ENCODE results near the gene XCR1.

The XCR1 gene

DNA sequence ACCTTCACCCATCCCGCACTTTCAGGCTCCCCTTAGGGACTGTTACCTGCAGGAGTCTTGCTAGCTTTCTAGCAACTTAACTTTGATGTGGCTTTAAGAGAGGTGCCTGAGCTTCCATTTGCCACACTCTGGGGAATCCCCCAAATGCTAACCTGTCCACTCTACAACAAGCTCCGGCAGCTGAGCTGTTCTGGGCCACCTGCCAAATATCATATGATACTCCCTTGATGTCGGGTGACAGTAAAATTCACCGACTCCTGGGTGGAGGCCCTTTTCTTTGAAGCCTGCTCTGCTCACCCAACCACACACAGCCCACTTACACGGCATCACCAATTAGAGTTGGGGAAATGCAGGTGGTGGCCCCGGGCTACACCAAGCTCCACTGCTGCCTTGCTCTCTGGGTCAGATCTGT lies 38.0 kb upstream of the XCR1 start:
- Histone ChIP-seq H3K18ac (ENCODE audit: low read depth in 1 of 2, low read length in 2 of 2) (no peak overlapping the region), H2AK5ac (ENCODE audit: low read length, severe bottlenecking) (no peak overlapping the region), H3K27ac (ENCODE audit: low read length, poor library complexity, severe bottlenecking) (no peak overlapping the region), H3K4me2 (ENCODE audit: low read length, poor library complexity, severe bottlenecking) (no peak overlapping the region), H3K4ac (ENCODE audit: low read depth in 1 of 2, low read length in 2 of 2) (no peak overlapping the region), H3K14ac (ENCODE audit: low read length in 2 of 2) (no peak overlapping the region), H3K4me1 (ENCODE audit: control insufficient read depth, insufficient read depth, low read depth, low read length) (no peaks in the 10 kb centered on the region), H3K23ac (ENCODE audit: low read length in 2 of 2) (no peak overlapping the region), H3K9ac (ENCODE audit: low read length) (no peak overlapping the region), H2BK15ac (ENCODE audit: low read depth, poor library complexity, severe bottlenecking) (no peak overlapping the region), H2BK120ac (ENCODE audit: low read depth, low read length) (no peak overlapping the region), H3K9me3 (ENCODE audit: control insufficient read depth, low read length) (no peaks in the 10 kb centered on the region), H3K79me1 (replicated peaks; ENCODE audit: low read length, poor library complexity, severe bottlenecking) (no peaks in the 10 kb centered on the region), H3K36me3 (ENCODE audit: control insufficient read depth in 1 of 2, insufficient read depth in 2 of 2, low read depth in 1 of 2, low read length in 2 of 2) (no peaks in the 10 kb centered on the region), H4K91ac (ENCODE audit: low read length) (no peak overlapping the region), H2BK12ac (ENCODE audit: low read length in 2 of 2) (no peak overlapping the region), H2AFZ (ENCODE audit: low read depth, low read length) (no peak overlapping the region), H3K4me3 (ENCODE audit: insufficient read depth in 1 of 2, low read depth in 1 of 2, low read length in 2 of 2) (no peak overlapping the region), H2BK5ac (ENCODE audit: low read depth, low read length, poor library complexity, severe bottlenecking) (no peak overlapping the region), H3K27me3 (ENCODE audit: control insufficient read depth in 1 of 2, insufficient read depth in 1 of 2, low read length in 2 of 2) (peaks cover 0 to 51% of the 10 kb centered on the region in 2 experiments), H4K8ac (ENCODE audit: low read length) (no peak overlapping the region)
- 76% methylated on average over 5 of the region's 6 CpGs for WGBS
- no peak for DNase-seq

- no peak overlapping the region for H2BK15ac ChIP-seq (ENCODE audit: low read depth, poor library complexity, severe bottlenecking)
- H4K8ac ChIP-seq (ENCODE audit: low read length), result no peak overlapping the region
Observed at GRCh38 chr3:46062679-46063078, 35.4 kb upstream of the XCR1 start.

GRCh38 chr3:46061887-46062286 lies 34.6 kb upstream of the XCR1 start:
- Histone ChIP-seq H2BK5ac (ENCODE audit: low read depth, low read length, poor library complexity, severe bottlenecking) (no peak overlapping the region), H3K36me3 (ENCODE audit: control insufficient read depth in 1 of 2, insufficient read depth in 2 of 2, low read depth in 1 of 2, low read length in 2 of 2) (no peaks in the 10 kb centered on the region), H2AFZ (ENCODE audit: low read depth, low read length) (no peak overlapping the region), H3K9ac (ENCODE audit: low read length) (no peak overlapping the region), H3K79me1 (replicated peaks; ENCODE audit: low read length, poor library complexity, severe bottlenecking) (no peaks in the 10 kb centered on the region), H4K91ac (ENCODE audit: low read length) (no peak overlapping the region), H3K27me3 (ENCODE audit: control insufficient read depth in 1 of 2, insufficient read depth in 1 of 2, low read length in 2 of 2) (peaks cover 0 to 49% of the 10 kb centered on the region in 2 experiments), H3K4ac (ENCODE audit: low read depth in 1 of 2, low read length in 2 of 2) (no peak overlapping the region), H3K23ac (ENCODE audit: low read length in 2 of 2) (no peak overlapping the region), H2BK12ac (ENCODE audit: low read length in 2 of 2) (no peak overlapping the region), H3K4me2 (ENCODE audit: low read length, poor library complexity, severe bottlenecking) (no peak overlapping the region), H2BK120ac (ENCODE audit: low read depth, low read length) (no peak overlapping the region), H4K8ac (ENCODE audit: low read length) (no peak overlapping the region), H3K18ac (ENCODE audit: low read depth in 1 of 2, low read length in 2 of 2) (no peak overlapping the region), H3K27ac (ENCODE audit: low read length, poor library complexity, severe bottlenecking) (no peak overlapping the region), H2AK5ac (ENCODE audit: low read length, severe bottlenecking) (no peak overlapping the region), H3K14ac (ENCODE audit: low read length in 2 of 2) (no peak overlapping the region), H2BK15ac (ENCODE audit: low read depth, poor library complexity, severe bottlenecking) (no peak overlapping the region), H3K4me3 (ENCODE audit: insufficient read depth in 1 of 2, low read depth in 1 of 2, low read length in 2 of 2) (no peak overlapping the region), H3K4me1 (ENCODE audit: control insufficient read depth, insufficient read depth, low read depth, low read length) (no peaks in the 10 kb centered on the region), H3K9me3 (ENCODE audit: control insufficient read depth, low read length) (no peaks in the 10 kb centered on the region)
- 97% methylated on average over 3 of the region's 3 CpGs for WGBS
- DNase-seq, result no peak

More at GRCh38 chr3:46062679-46063078, 35.4 kb upstream of the XCR1 start:
- Histone ChIP-seq H3K4ac (ENCODE audit: low read depth in 1 of 2, low read length in 2 of 2) (no peak overlapping the region), H2BK5ac (ENCODE audit: low read depth, low read length, poor library complexity, severe bottlenecking) (no peak overlapping the region), H3K4me1 (ENCODE audit: control insufficient read depth, insufficient read depth, low read depth, low read length) (no peaks in the 10 kb centered on the region), H3K23ac (ENCODE audit: low read length in 2 of 2) (no peak overlapping the region), H3K18ac (ENCODE audit: low read depth in 1 of 2, low read length in 2 of 2) (no peak overlapping the region), H4K91ac (ENCODE audit: low read length) (no peak overlapping the region), H2AFZ (ENCODE audit: low read depth, low read length) (no peak overlapping the region), H3K27me3 (ENCODE audit: control insufficient read depth in 1 of 2, insufficient read depth in 1 of 2, low read length in 2 of 2) (peaks cover 0 to 49% of the 10 kb centered on the region in 2 experiments), H3K14ac (ENCODE audit: low read length in 2 of 2) (no peak overlapping the region), H2BK120ac (ENCODE audit: low read depth, low read length) (no peak overlapping the region), H3K36me3 (ENCODE audit: control insufficient read depth in 1 of 2, insufficient read depth in 2 of 2, low read depth in 1 of 2, low read length in 2 of 2) (no peaks in the 10 kb centered on the region), H3K79me1 (replicated peaks; ENCODE audit: low read length, poor library complexity, severe bottlenecking) (no peaks in the 10 kb centered on the region), H3K4me2 (ENCODE audit: low read length, poor library complexity, severe bottlenecking) (no peak overlapping the region), H3K4me3 (ENCODE audit: insufficient read depth in 1 of 2, low read depth in 1 of 2, low read length in 2 of 2) (no peak overlapping the region), H3K27ac (ENCODE audit: low read length, poor library complexity, severe bottlenecking) (no peak overlapping the region), H3K9me3 (ENCODE audit: control insufficient read depth, low read length) (no peaks in the 10 kb centered on the region), H2AK5ac (ENCODE audit: low read length, severe bottlenecking) (no peak overlapping the region), H3K9ac (ENCODE audit: low read length) (peak overlapping the region; percentile 5), H2BK12ac (ENCODE audit: low read length in 2 of 2) (no peak overlapping the region)
- no peak for DNase-seq
- 65% methylated on average over 2 of the region's 2 CpGs for WGBS

GRCh38 chr3:46061108-46061720 lies 33.9 kb upstream of the XCR1 start:
- no peak overlapping the region for H2BK15ac ChIP-seq (ENCODE audit: low read depth, poor library complexity, severe bottlenecking)
- H3K4me1 ChIP-seq (ENCODE audit: control insufficient read depth, insufficient read depth, low read depth, low read length), result no peaks in the 10 kb centered on the region
- H2BK12ac ChIP-seq (ENCODE audit: low read length in 2 of 2), result no peak overlapping the region
- H3K9me3 ChIP-seq (ENCODE audit: control insufficient read depth, low read length), result no peaks in the 10 kb centered on the region
- H2AK5ac ChIP-seq (ENCODE audit: low read length, severe bottlenecking), result no peak overlapping the region
- no peak overlapping the region for H3K4me2 ChIP-seq (ENCODE audit: low read length, poor library complexity, severe bottlenecking)
- H4K8ac ChIP-seq (ENCODE audit: low read length), result no peak overlapping the region
- H3K27me3 ChIP-seq (ENCODE audit: control insufficient read depth in 1 of 2, insufficient read depth in 1 of 2, low read length in 2 of 2), result peaks cover 0 to 44% of the 10 kb centered on the region in 2 experiments
- H3K9ac ChIP-seq (ENCODE audit: low read length), result no peak overlapping the region
- H2AFZ ChIP-seq (ENCODE audit: low read depth, low read length), result no peak overlapping the region
- H3K27ac ChIP-seq (ENCODE audit: low read length, poor library complexity, severe bottlenecking), result no peak overlapping the region
- DNase-seq, result no peak
- WGBS, result 88% methylated on average over 3 of the region's 3 CpGs
- no peak overlapping the region for H3K14ac ChIP-seq (ENCODE audit: low read length in 2 of 2)
- no peaks in the 10 kb centered on the region for H3K36me3 ChIP-seq (ENCODE audit: control insufficient read depth in 1 of 2, insufficient read depth in 2 of 2, low read depth in 1 of 2, low read length in 2 of 2)
- no peak overlapping the region for H3K23ac ChIP-seq (ENCODE audit: low read length in 2 of 2)
- H2BK120ac ChIP-seq (ENCODE audit: low read depth, low read length), result no peak overlapping the region
- no peaks in the 10 kb centered on the region for H3K79me1 ChIP-seq (replicated peaks; ENCODE audit: low read length, poor library complexity, severe bottlenecking)
- H3K4me3 ChIP-seq (ENCODE audit: insufficient read depth in 1 of 2, low read depth in 1 of 2, low read length in 2 of 2), result no peak overlapping the region
- no peak overlapping the region for H3K4ac ChIP-seq (ENCODE audit: low read depth in 1 of 2, low read length in 2 of 2)
- H3K18ac ChIP-seq (ENCODE audit: low read depth in 1 of 2, low read length in 2 of 2), result no peak overlapping the region
- no peak overlapping the region for H4K91ac ChIP-seq (ENCODE audit: low read length)
- no peak overlapping the region for H2BK5ac ChIP-seq (ENCODE audit: low read depth, low read length, poor library complexity, severe bottlenecking)
